Head of caudate nucleus (tissue), 42 donors: ENCODE data around the gene NHS.

Experiments used
- DNase-seq, 42 donors: peaks; one replicate each; pipeline versions ENCODE4 v3.0.0 to v3.0.0-alpha.2; 2020 to 2021; ENCODE audit warnings: mixed read lengths in 7 of 42
- intact Hi-C: fragments of 100-400 bp; cut with DNase I; formaldehyde crosslinking; loops from one replicate; pipeline ENCODE4 v1.15.0; 2022

The NHS gene

DNA sequence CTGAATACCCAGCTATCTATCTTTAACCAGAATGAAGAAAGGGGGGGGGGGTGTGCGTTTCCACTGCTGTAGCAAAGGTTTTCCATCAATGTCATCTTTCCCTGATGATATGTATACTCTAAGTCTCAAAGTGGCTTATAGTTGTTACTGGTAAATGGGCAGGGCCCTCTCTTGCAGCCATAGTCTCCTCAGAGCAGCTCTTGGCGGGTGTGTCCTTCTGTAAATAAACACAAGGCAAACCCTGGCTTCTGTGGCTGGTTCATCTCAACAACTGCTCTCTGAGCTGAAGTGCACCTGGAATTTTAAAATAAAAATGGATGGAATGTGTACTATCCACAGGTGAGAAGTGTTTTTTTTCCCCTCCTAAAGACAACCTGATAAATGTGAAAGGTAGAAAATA lies 304.8 kb downstream of the NHS start:
- intact Hi-C loops: no loop called here

GRCh38 chrX:17680732-17681413 lies 305.9 kb downstream of the NHS start:
- intact Hi-C loops: no loop called here
- DNase-seq: no peak

More for the DNA sequence above, 304.8 kb downstream of the NHS start:
- DNase-seq: no peak

- intact Hi-C loops: no loop called here
- DNase-seq: peak in 5 of 42 donors; percentile 2 to 47 (median 17)
These were observed 307.3 kb downstream of the NHS start for GRCh38 chrX:17682259-17682658.

GRCh38 chrX:17685026-17685425 lies 310.0 kb downstream of the NHS start:
- intact Hi-C loops: no loop called here
- DNase-seq: no peak

DNA sequence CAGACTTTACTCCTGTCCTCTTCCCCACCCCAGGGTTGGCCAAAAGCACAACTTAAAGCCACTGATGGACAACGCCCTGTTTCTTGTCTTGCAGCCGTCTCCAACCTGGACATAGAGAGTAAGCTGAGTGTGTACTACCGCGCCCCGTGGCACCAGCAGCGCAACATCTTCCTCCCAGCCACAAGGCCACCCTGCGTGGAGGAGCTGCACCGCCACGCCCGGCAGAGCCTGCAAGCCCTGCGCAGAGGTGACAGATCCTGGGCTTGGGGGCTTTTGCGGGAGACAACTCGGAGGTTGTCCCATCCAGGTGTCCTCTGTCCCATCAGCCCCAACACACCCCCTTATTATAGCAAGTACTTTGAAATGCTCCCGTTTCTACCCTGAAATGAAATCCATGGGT lies 312.6 kb downstream of the NHS start:
- intact Hi-C loops: no loop called here
- no peak for DNase-seq

DNA sequence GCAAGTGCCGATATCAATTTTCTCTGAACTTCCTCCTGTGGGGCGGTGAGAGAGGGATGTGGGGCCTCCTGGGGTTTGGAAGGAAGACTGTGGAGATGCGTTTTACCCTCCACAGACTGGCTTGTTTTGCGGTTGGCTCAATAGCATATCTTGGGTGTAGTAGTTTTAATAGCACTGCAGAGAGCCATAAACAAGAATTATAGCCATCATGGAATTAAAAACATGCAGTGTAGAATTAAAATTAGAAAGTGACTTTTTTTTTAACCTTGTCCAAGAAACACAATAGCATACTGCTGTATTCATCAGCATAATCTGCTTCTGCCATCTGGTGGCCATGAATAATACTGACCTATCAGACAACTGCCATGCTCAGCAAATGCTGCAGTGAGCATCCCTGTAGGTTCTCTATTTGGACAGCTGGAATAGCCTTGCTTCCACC lies 315.0 kb downstream of the NHS start:
- intact Hi-C loops: no loop called here
- DNase-seq: peak in 35 of 42 donors; percentile 10 to 84 (median 57)

DNA sequence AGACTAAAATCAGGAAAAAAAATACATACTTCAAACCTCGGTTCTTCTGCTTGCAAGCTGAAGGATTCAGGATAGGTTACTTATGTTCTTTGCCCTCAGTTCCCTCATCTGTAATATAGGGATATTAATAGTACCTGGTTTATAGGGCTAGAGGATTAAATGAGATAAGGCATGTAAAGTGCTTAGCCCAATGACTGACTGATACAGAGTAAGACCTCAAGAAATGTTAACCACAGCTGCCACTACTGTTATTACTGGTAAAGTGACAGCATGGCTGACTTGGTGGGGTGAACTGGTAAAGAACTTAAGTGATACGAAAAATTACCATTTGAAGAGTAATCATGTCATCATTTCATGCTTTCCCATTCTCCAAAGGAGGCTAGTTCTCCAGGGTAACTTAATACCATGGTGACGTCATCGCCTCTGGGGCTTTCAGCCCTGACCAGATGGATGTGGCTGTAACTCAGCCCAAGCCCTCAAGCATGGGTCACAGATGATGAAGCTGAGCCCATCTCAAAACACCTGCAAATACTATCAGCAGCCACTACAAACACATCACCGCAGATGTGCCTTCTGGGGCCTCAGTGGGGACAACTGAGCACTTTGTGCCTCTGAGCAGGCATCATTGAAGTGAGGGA lies 317.8 kb downstream of the NHS start:
- intact Hi-C loops: no loop called here
- no peak for DNase-seq

GRCh38 chrX:17697191-17697590 lies 322.2 kb downstream of the NHS start:
- DNase-seq: no peak
- intact Hi-C loops: no loop called here

GRCh38 chrX:17700976-17701375 lies 326.0 kb downstream of the NHS start:
- DNase-seq: no peak

DNA sequence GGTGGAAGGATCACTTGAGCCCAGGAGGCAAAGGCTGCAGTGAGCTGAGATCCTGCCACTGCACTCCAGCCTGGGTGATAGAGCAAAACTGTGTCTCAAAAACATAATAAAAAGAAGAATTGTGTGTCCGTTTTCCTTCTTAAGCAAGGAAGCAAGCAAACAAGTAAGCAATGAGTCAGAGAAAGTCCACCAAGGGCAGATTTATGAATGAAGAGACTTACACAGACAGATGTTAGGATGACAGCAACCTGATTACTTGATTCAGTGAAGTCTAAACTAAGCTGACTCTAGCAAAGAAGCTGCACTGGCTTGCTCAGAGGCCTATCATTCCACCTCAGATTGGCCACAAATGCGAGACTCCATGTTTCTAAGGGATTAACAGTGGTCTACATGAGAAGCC lies 328.2 kb downstream of the NHS start:
- DNase-seq: no peak
- intact Hi-C loops: no loop called here

More at GRCh38 chrX:17700976-17701375, 326.0 kb downstream of the NHS start:
- intact Hi-C loops: no loop called here

DNA sequence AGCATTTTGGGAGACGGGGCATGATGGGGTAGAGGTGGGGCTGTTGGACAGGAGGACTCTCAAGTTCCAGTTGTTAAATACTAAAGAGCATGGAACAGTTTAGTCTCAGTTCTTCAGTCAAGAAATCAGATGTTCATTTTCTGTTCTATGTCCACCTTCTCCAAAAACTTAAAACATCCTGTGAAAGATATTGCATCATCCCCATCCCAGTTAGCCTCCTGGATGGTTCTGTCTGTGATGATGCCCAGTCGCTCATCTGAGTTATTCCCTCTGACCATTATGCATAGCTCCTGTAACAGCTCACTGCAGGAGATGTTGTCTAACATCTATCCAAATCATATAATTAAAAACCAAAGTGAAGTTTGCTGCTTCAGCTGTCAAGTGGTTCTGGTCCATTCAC lies 330.2 kb downstream of the NHS start:
- intact Hi-C loops: no loop called here

GRCh38 chrX:17706676-17707075 lies 331.7 kb downstream of the NHS start:
- intact Hi-C loops: no loop called here
- DNase-seq: no peak

More for the DNA sequence above, 330.2 kb downstream of the NHS start:
- DNase-seq: no peak

DNA sequence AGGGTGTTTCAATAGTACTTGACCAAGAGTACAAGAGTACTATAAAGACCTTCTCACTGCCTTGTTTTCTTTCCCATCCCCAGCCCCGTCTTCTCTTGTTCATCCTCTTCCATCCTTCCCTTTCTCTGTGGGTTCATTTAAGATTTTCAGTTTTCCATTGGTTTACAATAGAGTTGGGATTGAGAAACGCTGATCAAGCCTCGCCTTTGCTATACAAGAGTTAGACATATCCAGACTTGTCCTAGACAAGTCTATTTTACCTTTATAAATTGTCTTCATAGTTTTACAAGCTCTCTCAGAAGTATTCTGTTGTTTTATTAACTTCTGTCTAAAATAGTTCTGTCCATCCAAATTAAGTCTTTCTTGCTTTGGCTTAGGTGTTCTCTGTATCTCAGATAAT lies 332.7 kb downstream of the NHS start:
- DNase-seq: no peak
- intact Hi-C loops: no loop called here

DNA sequence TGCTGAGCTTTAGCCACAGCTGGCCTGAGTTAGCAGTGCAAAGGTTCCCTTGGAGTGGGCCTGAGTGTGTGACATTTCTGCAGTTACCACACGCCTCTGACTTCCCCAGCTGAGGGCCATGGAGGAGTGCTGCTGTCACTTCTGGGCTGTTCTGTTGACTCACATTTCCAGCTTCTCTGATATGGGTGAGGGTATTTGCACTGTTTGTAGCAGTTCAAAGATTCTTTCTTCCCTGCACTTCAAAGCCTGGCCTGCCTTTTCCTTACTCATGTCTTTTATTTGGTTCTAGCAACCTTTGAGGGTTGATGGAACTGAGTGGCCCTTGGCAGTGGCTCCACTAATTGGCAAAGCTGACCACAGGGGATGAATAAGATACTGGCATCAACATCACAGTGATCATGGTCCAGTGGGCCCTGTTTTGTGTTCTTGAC lies 335.9 kb downstream of the NHS start:
- intact Hi-C loops: no loop called here
- DNase-seq: peak in 7 of 42 donors; percentile 3 to 55 (median 14)

GRCh38 chrX:17713288-17713687 lies 338.3 kb downstream of the NHS start:
- no peak for DNase-seq
- intact Hi-C loops: no loop called here

DNA sequence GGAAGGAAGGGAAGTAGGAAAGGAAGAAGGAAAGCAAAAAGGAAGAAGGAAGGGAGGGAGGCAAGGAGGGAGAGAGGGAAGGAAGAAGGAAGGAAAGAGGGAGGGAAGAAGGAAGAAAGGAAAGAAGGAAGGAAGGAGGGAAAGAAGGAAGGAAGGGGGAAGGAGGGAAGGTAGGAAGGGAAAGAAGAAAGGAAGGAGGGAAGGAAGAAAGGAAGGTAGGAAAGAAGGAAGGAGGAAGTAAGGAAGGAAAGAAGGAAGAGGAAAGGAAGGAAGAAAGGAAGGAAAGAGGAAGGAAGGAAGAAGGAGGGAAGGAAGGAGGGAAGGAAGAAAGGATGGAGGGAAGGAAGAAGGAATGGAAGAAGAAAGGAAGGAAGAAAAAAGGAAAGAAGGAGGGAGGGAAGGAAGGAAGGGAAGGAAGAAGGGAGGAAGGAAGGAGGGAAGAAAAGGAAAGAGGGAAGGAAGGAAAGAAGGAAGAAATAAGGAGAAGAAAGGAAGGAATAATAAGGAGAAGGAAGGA lies 343.7 kb downstream of the NHS start:
- no peak for DNase-seq
- intact Hi-C loops: no loop called here

DNA sequence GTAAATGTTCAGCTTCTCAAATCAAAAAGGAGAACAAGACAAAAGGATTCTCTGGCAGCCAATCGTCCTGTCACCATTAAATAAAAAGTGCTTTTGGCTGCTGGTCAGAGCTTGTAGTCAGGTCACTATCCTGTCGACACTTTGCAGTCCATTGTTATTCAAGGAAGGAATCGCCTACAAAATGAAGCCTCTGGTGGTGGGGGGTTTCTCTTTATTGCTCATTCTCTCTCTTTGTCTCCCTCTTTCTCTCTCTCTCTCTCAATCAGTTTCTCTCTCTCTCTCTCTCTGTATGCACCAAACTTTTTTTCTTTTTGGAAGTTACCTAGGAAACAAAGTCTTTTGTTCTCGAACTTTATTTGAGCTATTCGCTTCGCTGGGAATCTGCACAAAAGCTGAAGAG lies 344.7 kb downstream of the NHS start:
- no peak for DNase-seq
- intact Hi-C loops: no loop called here

DNA sequence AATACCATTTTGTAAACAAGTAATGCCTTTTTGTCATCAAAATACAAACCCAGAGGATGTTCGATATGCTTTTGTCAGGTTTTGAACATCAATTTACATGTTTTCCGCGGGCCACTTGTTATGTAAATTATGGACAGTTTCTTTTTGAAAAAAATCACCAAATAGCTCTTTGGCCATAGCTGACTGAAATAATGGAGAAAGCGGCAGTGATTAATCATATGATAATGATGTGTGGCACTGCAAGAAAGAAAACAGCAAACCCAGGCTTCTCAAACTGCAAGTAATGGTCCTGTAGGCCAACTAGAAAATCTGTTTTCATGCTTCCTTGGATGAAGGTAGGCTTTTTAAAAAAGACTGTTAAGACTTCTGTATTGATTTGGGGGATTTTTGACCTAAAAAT lies 346.7 kb downstream of the NHS start:
- no peak for DNase-seq
- intact Hi-C loops: no loop called here

- intact Hi-C loops: no loop called here
- DNase-seq: no peak
These were observed 350.2 kb downstream of the NHS start for GRCh38 chrX:17725181-17725580.

GRCh38 chrX:17732138-17732783 lies 357.3 kb downstream of the NHS start:
- DNase-seq: no peak
- intact Hi-C loops: no loop called here
